Stimulated activated CD8-positive, alpha-beta memory T cell treated with anti-CD3 and anti-CD28 coated beads, Interleukin-2, amount 100 ng/mL, for 48 hours (primary cell): Measurements from ENCODE around the gene ZNHIT6.
"Not testable (repeated sequence)": the region's sequence is repeated elsewhere in the genome, so short reads cannot be mapped to it uniquely, and the experiment has no call there.

Experiments used
- DNase-seq, 2 donors: peaks; one replicate each; pipeline ENCODE4 v3.0.0-alpha.2; 2020; ENCODE audit warnings: low read depth in 2 of 2

The ZNHIT6 gene

GRCh38 chr1:85707990-85708828 is at the start of gene ZNHIT6:
Gene ZNHIT6 (minus strand): TSS chr1:85708433. CDS start chr1:85708284, 149 bp downstream.
- peak; percentile 73 to 74 for DNase-seq

- DNase-seq = no peak
These were observed 48.6 kb upstream of the ZNHIT6 start for GRCh38 chr1:85756864-85757263.

GRCh38 chr1:85748120-85748519 is 39.9 kb upstream of the ZNHIT6 start:
- no peak for DNase-seq

GRCh38 chr1:85746777-85747176 is 38.5 kb upstream of the ZNHIT6 start:
- no peak for DNase-seq

GRCh38 chr1:85743814-85744213 is 35.6 kb upstream of the ZNHIT6 start:
- DNase-seq = no peak

- no peak for DNase-seq
These were observed 26.7 kb upstream of the ZNHIT6 start for GRCh38 chr1:85734931-85735330.

GRCh38 chr1:85718678-85719340 is 10.6 kb upstream of the ZNHIT6 start:
- no peak for DNase-seq

- not testable (repeated sequence) for DNase-seq
These were observed 6.3 kb upstream of the ZNHIT6 start for GRCh38 chr1:85714418-85715114.

- no peak for DNase-seq
These were observed 595 bp upstream of the ZNHIT6 start for GRCh38 chr1:85708829-85709227.

GRCh38 chr1:85707267-85707989 is 805 bp downstream of the ZNHIT6 start:
- DNase-seq = no peak

- DNase-seq = no peak
These were observed 2.3 kb downstream of the ZNHIT6 start for GRCh38 chr1:85705940-85706339.

GRCh38 chr1:85700422-85700821 is 7.8 kb downstream of the ZNHIT6 start:
- DNase-seq = no peak

- no peak for DNase-seq
These were observed 10.3 kb downstream of the ZNHIT6 start for GRCh38 chr1:85697895-85698294.

- no peak for DNase-seq
These were observed 15.4 kb downstream of the ZNHIT6 start for GRCh38 chr1:85692730-85693314.

GRCh38 chr1:85689775-85690404 is 18.3 kb downstream of the ZNHIT6 start:
- no peak for DNase-seq

GRCh38 chr1:85683292-85684025 is 24.8 kb downstream of the ZNHIT6 start:
- no peak for DNase-seq

- no peak for DNase-seq
These were observed 27.1 kb downstream of the ZNHIT6 start for GRCh38 chr1:85681087-85681486.

GRCh38 chr1:85678193-85678592 is 30.0 kb downstream of the ZNHIT6 start:
- no peak for DNase-seq

- DNase-seq = no peak
These were observed 30.6 kb downstream of the ZNHIT6 start for GRCh38 chr1:85677656-85678055.

- no peak for DNase-seq
These were observed 36.1 kb downstream of the ZNHIT6 start for GRCh38 chr1:85672031-85672660.
